ENCODE results near the gene CIRBP.

Gene CIRBP

DNA sequence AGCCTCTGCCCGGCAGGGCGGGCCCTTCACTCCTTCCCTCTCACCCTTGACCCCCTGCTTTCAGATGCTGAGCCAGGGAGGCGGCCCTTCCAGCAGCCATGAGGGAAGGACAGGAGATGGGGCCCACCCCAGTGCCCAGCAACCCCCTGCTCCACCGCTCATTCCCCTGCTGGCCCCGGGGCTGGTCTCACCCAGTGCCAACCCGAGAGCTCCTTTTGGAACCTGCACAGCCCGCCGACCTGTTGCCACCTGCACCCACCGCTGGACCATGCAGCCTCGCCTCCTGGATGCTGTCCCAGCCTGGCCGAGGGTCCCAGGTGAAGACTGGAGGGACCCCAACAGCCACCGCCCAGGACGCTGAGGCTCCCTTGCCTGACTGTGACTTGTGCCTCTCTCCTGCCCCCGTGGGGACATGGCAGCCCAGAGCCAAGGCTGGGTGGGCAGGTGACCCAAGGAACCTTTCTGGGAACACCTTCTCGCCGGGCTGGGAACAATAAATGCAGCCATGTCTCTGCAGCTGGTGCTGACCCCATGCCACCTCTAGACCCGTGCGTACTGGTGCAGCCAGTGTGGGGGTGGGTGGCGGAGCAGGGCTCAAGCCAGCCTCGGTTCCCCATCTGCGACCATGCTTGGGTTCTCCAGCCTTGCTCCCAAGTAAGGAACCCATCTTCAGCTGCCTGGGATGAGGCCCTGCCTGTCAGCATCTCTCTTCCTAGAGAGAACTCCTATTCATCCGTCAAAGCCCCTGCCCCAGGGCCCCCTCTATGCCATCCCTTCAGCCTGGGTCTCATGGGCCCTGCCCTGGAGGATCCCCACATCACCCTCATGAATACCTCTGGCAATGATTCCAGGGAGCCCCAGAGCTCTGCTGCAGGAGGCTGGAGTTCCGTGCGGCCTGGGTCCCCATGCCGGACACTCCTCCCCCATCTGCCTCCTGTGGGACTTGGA is 9.9 kb downstream of the CIRBP start:
- no peak overlapping the region for H2AFZ ChIP-seq (ENCODE audit: low read depth)

DNA sequence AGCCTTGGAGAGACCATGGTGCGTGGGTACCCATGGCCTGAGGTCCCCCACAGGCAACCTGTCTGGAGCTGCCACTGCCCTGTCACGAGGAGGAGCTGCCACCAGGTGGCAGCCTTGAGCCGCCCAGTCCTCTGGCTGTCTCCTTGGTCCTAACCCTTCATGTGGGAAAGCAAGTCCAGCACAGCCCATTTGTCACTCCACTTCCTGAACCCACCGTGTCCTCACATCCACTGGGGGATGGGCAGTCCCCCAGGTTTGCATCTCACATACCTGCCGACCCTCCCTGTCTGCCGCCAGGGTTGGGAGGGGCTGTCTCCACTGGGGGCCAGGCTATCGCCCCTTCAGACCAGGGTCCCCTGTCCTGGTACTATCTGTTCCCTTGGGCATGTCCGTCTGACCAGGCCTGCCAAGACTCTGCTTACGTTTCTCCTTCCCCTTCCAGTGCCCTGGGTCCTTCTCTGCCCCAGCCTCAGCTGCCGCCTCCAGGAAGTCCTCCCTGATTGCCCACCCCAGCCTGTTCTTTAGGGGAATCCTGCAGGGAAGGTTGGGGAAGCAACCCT is 10.7 kb downstream of the CIRBP start:
- no peak overlapping the region for H3K9ac ChIP-seq
- peaks cover 12% of the 10 kb centered on the region for H3K4me1 ChIP-seq (ENCODE audit: low read depth, poor library complexity, severe bottlenecking)
- peaks cover 12% of the 10 kb centered on the region; the same call in 1 of the 2 replicates for H3K79me2 ChIP-seq (ENCODE audit: insufficient read depth, low read depth)
- no peaks in the 10 kb centered on the region for H4K20me1 ChIP-seq (ENCODE audit: insufficient read depth)
- peaks cover 20% of the 10 kb centered on the region for H3K27me3 ChIP-seq (ENCODE audit: insufficient read depth, low read depth)
- TF ChIP-seq, protein P1, sequence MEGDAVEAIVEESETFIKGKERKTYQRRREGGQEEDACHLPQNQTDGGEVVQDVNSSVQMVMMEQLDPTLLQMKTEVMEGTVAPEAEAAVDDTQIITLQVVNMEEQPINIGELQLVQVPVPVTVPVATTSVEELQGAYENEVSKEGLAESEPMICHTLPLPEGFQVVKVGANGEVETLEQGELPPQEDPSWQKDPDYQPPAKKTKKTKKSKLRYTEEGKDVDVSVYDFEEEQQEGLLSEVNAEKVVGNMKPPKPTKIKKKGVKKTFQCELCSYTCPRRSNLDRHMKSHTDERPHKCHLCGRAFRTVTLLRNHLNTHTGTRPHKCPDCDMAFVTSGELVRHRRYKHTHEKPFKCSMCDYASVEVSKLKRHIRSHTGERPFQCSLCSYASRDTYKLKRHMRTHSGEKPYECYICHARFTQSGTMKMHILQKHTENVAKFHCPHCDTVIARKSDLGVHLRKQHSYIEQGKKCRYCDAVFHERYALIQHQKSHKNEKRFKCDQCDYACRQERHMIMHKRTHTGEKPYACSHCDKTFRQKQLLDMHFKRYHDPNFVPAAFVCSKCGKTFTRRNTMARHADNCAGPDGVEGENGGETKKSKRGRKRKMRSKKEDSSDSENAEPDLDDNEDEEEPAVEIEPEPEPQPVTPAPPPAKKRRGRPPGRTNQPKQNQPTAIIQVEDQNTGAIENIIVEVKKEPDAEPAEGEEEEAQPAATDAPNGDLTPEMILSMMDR (conservative IDR thresholded peaks at IDR 0.05; ENCODE audit: low read depth, low read length) = peak; percentile 90
- H3K27ac ChIP-seq = no peak overlapping the region
- H3K4me3 ChIP-seq (IDR thresholded peaks at IDR 0.05; ENCODE audit: insufficient read depth, low read depth, low read length) = no peak overlapping the region
- H3K4me2 ChIP-seq = no peak overlapping the region
- H3K36me3 ChIP-seq (ENCODE audit: insufficient read depth) = no peaks in the 10 kb centered on the region
- H2AFZ ChIP-seq (ENCODE audit: low read depth) = no peak overlapping the region

More for the DNA sequence above, 9.9 kb downstream of the CIRBP start:
- Histone ChIP-seq H4K20me1 (ENCODE audit: insufficient read depth) (no peaks in the 10 kb centered on the region), H3K27ac (no peak overlapping the region), H3K27me3 (ENCODE audit: insufficient read depth, low read depth) (peaks cover 11% of the 10 kb centered on the region; the same call in 1 of the 2 replicates), H3K36me3 (ENCODE audit: insufficient read depth) (peaks cover 5% of the 10 kb centered on the region; the same call in 1 of the 2 replicates), H3K4me1 (ENCODE audit: low read depth, poor library complexity, severe bottlenecking) (peaks cover 12% of the 10 kb centered on the region), H3K9ac (no peak overlapping the region), H3K4me3 (IDR thresholded peaks at IDR 0.05; ENCODE audit: insufficient read depth, low read depth, low read length) (no peak overlapping the region), H3K4me2 (no peak overlapping the region), H3K79me2 (ENCODE audit: insufficient read depth, low read depth) (peaks cover 12% of the 10 kb centered on the region; the same call in 1 of the 2 replicates)
- TF ChIP-seq, protein P1 (conservative IDR thresholded peaks at IDR 0.05; ENCODE audit: low read depth, low read length) = no peak

DNA sequence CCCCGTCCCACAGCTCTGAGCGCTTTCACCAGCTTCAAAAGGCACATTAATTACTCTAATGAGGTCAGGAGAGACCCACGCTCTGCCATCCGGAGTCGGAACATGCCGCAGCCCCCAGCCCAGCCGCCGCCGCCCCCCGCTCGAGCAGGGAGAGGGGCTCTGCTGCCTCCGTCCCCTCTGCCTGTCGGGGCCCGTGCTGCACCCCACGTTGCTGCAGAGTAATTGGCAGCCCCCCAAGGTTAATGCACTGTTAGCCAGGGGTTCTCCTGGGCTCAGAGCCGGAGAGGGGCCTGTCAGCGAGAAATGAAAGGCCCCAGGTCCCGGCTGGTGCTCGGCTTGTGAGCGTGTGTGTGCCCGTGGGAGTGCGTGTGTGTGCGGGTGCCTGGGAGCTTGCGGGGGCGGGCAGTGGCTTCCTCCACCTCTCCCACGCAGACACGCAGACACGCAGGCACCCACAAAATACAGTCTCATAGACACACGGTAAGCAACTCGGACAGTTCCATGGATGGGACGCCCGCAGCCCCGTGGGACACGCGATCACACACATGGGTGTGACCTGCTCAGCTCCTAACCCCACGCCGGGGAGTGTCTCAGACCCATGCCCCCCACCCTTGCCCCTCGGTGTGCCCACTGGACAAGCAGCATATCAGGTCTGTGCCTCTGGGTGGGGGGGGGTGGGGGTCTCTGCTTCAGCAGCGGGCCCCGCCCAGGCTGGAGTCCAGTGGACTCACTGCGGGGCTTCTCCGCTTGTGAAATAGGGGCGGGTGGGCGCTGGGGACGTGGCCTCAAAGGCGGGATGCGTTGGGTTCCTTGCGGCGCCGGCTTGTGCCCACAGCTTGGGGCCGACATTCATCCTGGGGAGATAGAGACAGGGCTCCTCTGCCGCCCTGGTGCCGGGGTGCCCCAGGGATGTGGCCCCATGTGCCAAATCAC is 11.8 kb downstream of the CIRBP start:
- no peak overlapping the region for H3K4me3 ChIP-seq (IDR thresholded peaks at IDR 0.05; ENCODE audit: insufficient read depth, low read depth, low read length)
- no peak overlapping the region for H3K27ac ChIP-seq
- peaks cover 25% of the 10 kb centered on the region for H3K27me3 ChIP-seq (ENCODE audit: insufficient read depth, low read depth)
- H3K4me2 ChIP-seq = no peak overlapping the region
- no peaks in the 10 kb centered on the region for H4K20me1 ChIP-seq (ENCODE audit: insufficient read depth)
- peaks cover 12% of the 10 kb centered on the region; the same call in 1 of the 2 replicates for H3K79me2 ChIP-seq (ENCODE audit: insufficient read depth, low read depth)
- H2AFZ ChIP-seq (ENCODE audit: low read depth) = no peak overlapping the region
- no peak overlapping the region for H3K9ac ChIP-seq
- TF ChIP-seq, protein P1 (conservative IDR thresholded peaks at IDR 0.05; ENCODE audit: low read depth, low read length) = no peak
- no peaks in the 10 kb centered on the region for H3K36me3 ChIP-seq (ENCODE audit: insufficient read depth)
- peaks cover 12% of the 10 kb centered on the region for H3K4me1 ChIP-seq (ENCODE audit: low read depth, poor library complexity, severe bottlenecking)

Measured in KMS-11 (cell line).